Measurements from ENCODE around the gene ZNF662.

DNA sequence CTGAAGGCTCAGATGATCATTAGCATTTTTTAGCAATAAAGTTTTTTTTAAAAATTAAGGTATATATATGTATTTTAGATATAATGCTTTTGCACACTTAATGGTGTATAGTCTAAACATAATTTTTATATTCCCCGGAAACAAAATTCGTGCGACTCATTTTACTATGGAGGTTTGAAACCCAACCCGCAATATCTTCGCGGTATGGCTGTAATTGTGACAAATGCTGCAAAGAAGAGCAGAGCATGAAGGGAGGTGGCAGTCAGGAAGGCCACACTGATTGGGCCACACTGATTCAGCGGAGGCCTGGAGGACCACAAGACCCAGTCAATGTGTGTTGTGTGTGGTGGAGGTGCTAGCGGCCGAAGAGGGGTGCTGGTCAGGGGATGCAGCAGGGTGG lies 25.8 kb upstream of the ZNF662 start:
- TF ChIP-seq, protein P1, sequence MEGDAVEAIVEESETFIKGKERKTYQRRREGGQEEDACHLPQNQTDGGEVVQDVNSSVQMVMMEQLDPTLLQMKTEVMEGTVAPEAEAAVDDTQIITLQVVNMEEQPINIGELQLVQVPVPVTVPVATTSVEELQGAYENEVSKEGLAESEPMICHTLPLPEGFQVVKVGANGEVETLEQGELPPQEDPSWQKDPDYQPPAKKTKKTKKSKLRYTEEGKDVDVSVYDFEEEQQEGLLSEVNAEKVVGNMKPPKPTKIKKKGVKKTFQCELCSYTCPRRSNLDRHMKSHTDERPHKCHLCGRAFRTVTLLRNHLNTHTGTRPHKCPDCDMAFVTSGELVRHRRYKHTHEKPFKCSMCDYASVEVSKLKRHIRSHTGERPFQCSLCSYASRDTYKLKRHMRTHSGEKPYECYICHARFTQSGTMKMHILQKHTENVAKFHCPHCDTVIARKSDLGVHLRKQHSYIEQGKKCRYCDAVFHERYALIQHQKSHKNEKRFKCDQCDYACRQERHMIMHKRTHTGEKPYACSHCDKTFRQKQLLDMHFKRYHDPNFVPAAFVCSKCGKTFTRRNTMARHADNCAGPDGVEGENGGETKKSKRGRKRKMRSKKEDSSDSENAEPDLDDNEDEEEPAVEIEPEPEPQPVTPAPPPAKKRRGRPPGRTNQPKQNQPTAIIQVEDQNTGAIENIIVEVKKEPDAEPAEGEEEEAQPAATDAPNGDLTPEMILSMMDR (IDR thresholded peaks at IDR 0.05): no peak
- TF ChIP-seq POLR2A (IDR thresholded peaks at IDR 0.05) (no peak), EP300 (IDR thresholded peaks at IDR 0.05) (no peak)

All from gastroesophageal sphincter (tissue), 3 donors.